ENCODE data around the gene PCDHAC2. TPM values are rescaled to one million over a fixed set of nuclear protein-coding genes. Genes with fewer than 3 reads are reported as not detected.

PCDHAC2 gene
- total RNA-seq, 3 donors from 2014 or later = 2.1 to 2.8 (median 2.6) TPM

- H3K27me3 ChIP-seq = no peaks in the 10 kb centered on the region
These were observed 39.1 kb upstream of the PCDHAC2 start for GRCh38 chr5:140927228-140927573.

GRCh38 chr5:140934964-140935606 is 31.2 kb upstream of the PCDHAC2 start:
- no peak for TF ChIP-seq POLR2A (IDR thresholded peaks at IDR 0.05)
- TF ChIP-seq CTCF (IDR thresholded peaks at IDR 0.05) = no peak
- no peak for TF ChIP-seq POLR2AphosphoS5 (IDR thresholded peaks at IDR 0.05)
- no peak for DNase-seq (ENCODE audit: low spot score in 2 of 2)
- Histone ChIP-seq H3K9me3 (no peaks in the 10 kb centered on the region), H3K27ac (no peak overlapping the region), H3K36me3 (no peaks in the 10 kb centered on the region), H3K4me1 (no peaks in the 10 kb centered on the region), H3K27me3 (no peaks in the 10 kb centered on the region), H3K4me3 (no peak overlapping the region)
- intact Hi-C loops (cut with DNase I; ENCODE audit: low total_unique reads) = no loop called here

More at GRCh38 chr5:140927228-140927573, 39.1 kb upstream of the PCDHAC2 start:
- no peaks in the 10 kb centered on the region for H3K9me3 ChIP-seq
- no peak overlapping the region for H3K27ac ChIP-seq
- H3K4me3 ChIP-seq = peak overlapping the region; percentile 46 to 67 (median 63)
- H3K4me1 ChIP-seq = no peaks in the 10 kb centered on the region
- H3K36me3 ChIP-seq = no peaks in the 10 kb centered on the region
- intact Hi-C loops (cut with DNase I; ENCODE audit: low total_unique reads) = no loop called here
- no peak for DNase-seq (ENCODE audit: low spot score in 2 of 2)
- TF ChIP-seq POLR2A (IDR thresholded peaks at IDR 0.05) = no peak
- no peak for TF ChIP-seq POLR2AphosphoS5 (IDR thresholded peaks at IDR 0.05)
- no peak for TF ChIP-seq CTCF (IDR thresholded peaks at IDR 0.05)

- intact Hi-C loops (cut with DNase I; ENCODE audit: low total_unique reads) = no loop called here
- no peak overlapping the region for H3K27ac ChIP-seq
- no peaks in the 10 kb centered on the region for H3K4me1 ChIP-seq
- peaks cover 4 to 6% of the 10 kb centered on the region in 2 donors for H3K9me3 ChIP-seq
- TF ChIP-seq POLR2AphosphoS5 (IDR thresholded peaks at IDR 0.05) (no peak), CTCF (IDR thresholded peaks at IDR 0.05) (no peak), POLR2A (IDR thresholded peaks at IDR 0.05) (no peak)
- H3K36me3 ChIP-seq = no peaks in the 10 kb centered on the region
- DNase-seq (ENCODE audit: low spot score in 2 of 2) = no peak
- no peaks in the 10 kb centered on the region for H3K27me3 ChIP-seq
- H3K4me3 ChIP-seq = no peak overlapping the region
These were observed 19.7 kb upstream of the PCDHAC2 start for GRCh38 chr5:140946578-140946977.

GRCh38 chr5:140951636-140952035 is 14.6 kb upstream of the PCDHAC2 start:
- Histone ChIP-seq H3K36me3 (no peaks in the 10 kb centered on the region), H3K4me3 (no peak overlapping the region), H3K9me3 (no peaks in the 10 kb centered on the region), H3K4me1 (no peaks in the 10 kb centered on the region), H3K27ac (no peak overlapping the region), H3K27me3 (no peaks in the 10 kb centered on the region)
- TF ChIP-seq POLR2AphosphoS5 (IDR thresholded peaks at IDR 0.05) (no peak), CTCF (IDR thresholded peaks at IDR 0.05) (no peak), POLR2A (IDR thresholded peaks at IDR 0.05) (no peak)
- DNase-seq (ENCODE audit: low spot score in 2 of 2) = no peak
- intact Hi-C loops (cut with DNase I; ENCODE audit: low total_unique reads) = no loop called here

GRCh38 chr5:140953234-140953633 is 13.0 kb upstream of the PCDHAC2 start:
- Histone ChIP-seq H3K36me3 (no peaks in the 10 kb centered on the region), H3K4me3 (no peak overlapping the region), H3K27me3 (no peaks in the 10 kb centered on the region), H3K27ac (no peak overlapping the region), H3K9me3 (no peaks in the 10 kb centered on the region), H3K4me1 (no peaks in the 10 kb centered on the region)
- intact Hi-C loops (cut with DNase I; ENCODE audit: low total_unique reads) = no loop called here
- TF ChIP-seq POLR2AphosphoS5 (IDR thresholded peaks at IDR 0.05) (no peak), CTCF (IDR thresholded peaks at IDR 0.05) (no peak), POLR2A (IDR thresholded peaks at IDR 0.05) (no peak)
- DNase-seq (ENCODE audit: low spot score in 2 of 2) = no peak

Measured in breast epithelium (tissue), 4 donors.